ENCODE measurements around the gene MBNL1. TPM values are rescaled to one million over a fixed set of nuclear protein-coding genes. Genes with fewer than 3 reads are reported as not detected.

Gene MBNL1
- total RNA-seq, 2 donors from 2014 or later, result 1.3 to 4.9 TPM

GRCh38 chr3:152459572-152459971 lies 190.8 kb downstream of the MBNL1 start:
- TF ChIP-seq CTCF (conservative IDR thresholded peaks at IDR 0.05), result no peak
- no peaks in the 10 kb centered on the region for H3K27me3 ChIP-seq (ENCODE audit: control insufficient read depth, insufficient read depth, low read length, poor library complexity, severe bottlenecking)

GRCh38 chr3:152460936-152461335 lies 192.2 kb downstream of the MBNL1 start:
- no peak overlapping the region for H3K4me3 ChIP-seq (ENCODE audit: low read length)
- no peaks in the 10 kb centered on the region for H3K36me3 Mint-ChIP-seq (ENCODE audit: low read depth)
- H3K27ac ChIP-seq (ENCODE audit: low read depth, low read length), result no peak overlapping the region
- 83 to 84% methylated on average over 2 to 3 of the region's 3 CpGs for WGBS, 2 experiments (ENCODE audit: insufficient coverage in 1 of 2, insufficient read length in 1 of 2)
- H3K27me3 Mint-ChIP-seq (ENCODE audit: insufficient read depth), result no peaks in the 10 kb centered on the region
- H3K4me3 Mint-ChIP-seq, result no peak overlapping the region
- H3K9me3 ChIP-seq (ENCODE audit: control insufficient read depth, low read length), result no peaks in the 10 kb centered on the region
- TF ChIP-seq CTCF (conservative IDR thresholded peaks at IDR 0.05), result no peak
- no peak overlapping the region for H3K27ac Mint-ChIP-seq
- DNase-seq, result no peak
- H3K9me3 Mint-ChIP-seq, result no peaks in the 10 kb centered on the region
- peaks cover 7% of the 10 kb centered on the region for H3K4me1 ChIP-seq (ENCODE audit: control insufficient read depth, insufficient read depth, low read length)
- H3K4me1 Mint-ChIP-seq, result peaks cover 8% of the 10 kb centered on the region
- H3K36me3 ChIP-seq (ENCODE audit: control insufficient read depth, insufficient read depth, low read length), result no peaks in the 10 kb centered on the region
- H3K9ac ChIP-seq (ENCODE audit: extremely low read depth, low read length, poor library complexity, severe bottlenecking), result no peak overlapping the region
- no peaks in the 10 kb centered on the region for H3K27me3 ChIP-seq (ENCODE audit: control insufficient read depth, insufficient read depth, low read length, poor library complexity, severe bottlenecking)

More at GRCh38 chr3:152459572-152459971, 190.8 kb downstream of the MBNL1 start:
- Mint-ChIP-seq H3K36me3 (ENCODE audit: low read depth) (no peaks in the 10 kb centered on the region), H3K4me3 (no peak overlapping the region), H3K27me3 (ENCODE audit: insufficient read depth) (no peaks in the 10 kb centered on the region), H3K9me3 (no peaks in the 10 kb centered on the region), H3K4me1 (peaks cover 5% of the 10 kb centered on the region), H3K27ac (no peak overlapping the region)
- no peak overlapping the region for H3K9ac ChIP-seq (ENCODE audit: extremely low read depth, low read length, poor library complexity, severe bottlenecking)
- H3K4me3 ChIP-seq (ENCODE audit: low read length), result no peak overlapping the region
- no peak for DNase-seq
- H3K4me1 ChIP-seq (ENCODE audit: control insufficient read depth, insufficient read depth, low read length), result peaks cover 7% of the 10 kb centered on the region
- 96 to 100% methylated on average over 1 to 2 of the region's 2 CpGs for WGBS, 2 experiments (ENCODE audit: insufficient coverage in 1 of 2, insufficient read length in 1 of 2)
- H3K36me3 ChIP-seq (ENCODE audit: control insufficient read depth, insufficient read depth, low read length), result no peaks in the 10 kb centered on the region
- H3K9me3 ChIP-seq (ENCODE audit: control insufficient read depth, low read length), result no peaks in the 10 kb centered on the region
- H3K27ac ChIP-seq (ENCODE audit: low read depth, low read length), result no peak overlapping the region

- Mint-ChIP-seq H3K4me1 (peaks cover 8% of the 10 kb centered on the region), H3K4me3 (no peak overlapping the region), H3K27me3 (ENCODE audit: insufficient read depth) (no peaks in the 10 kb centered on the region), H3K27ac (no peak overlapping the region), H3K36me3 (ENCODE audit: low read depth) (no peaks in the 10 kb centered on the region), H3K9me3 (no peaks in the 10 kb centered on the region)
- Histone ChIP-seq H3K4me3 (ENCODE audit: low read length) (no peak overlapping the region), H3K27ac (ENCODE audit: low read depth, low read length) (no peak overlapping the region), H3K36me3 (ENCODE audit: control insufficient read depth, insufficient read depth, low read length) (no peaks in the 10 kb centered on the region), H3K9me3 (ENCODE audit: control insufficient read depth, low read length) (no peaks in the 10 kb centered on the region), H3K9ac (ENCODE audit: extremely low read depth, low read length, poor library complexity, severe bottlenecking) (no peak overlapping the region), H3K4me1 (ENCODE audit: control insufficient read depth, insufficient read depth, low read length) (peaks cover 7% of the 10 kb centered on the region), H3K27me3 (ENCODE audit: control insufficient read depth, insufficient read depth, low read length, poor library complexity, severe bottlenecking) (no peaks in the 10 kb centered on the region)
- DNase-seq, result no peak
- no peak for TF ChIP-seq CTCF (conservative IDR thresholded peaks at IDR 0.05)
- 100% methylated on average over 1 of the region's 1 CpG; no CpG with 5 or more reads in 1 of the 2 experiments for WGBS, 2 experiments (ENCODE audit: insufficient coverage in 1 of 2, insufficient read length in 1 of 2)
These were observed 192.7 kb downstream of the MBNL1 start for GRCh38 chr3:152461460-152461859.
